Measurements from ENCODE around the gene TTLL8. TPM values are rescaled to one million over a fixed set of nuclear protein-coding genes. Genes with fewer than 3 reads are reported as not detected.

TTLL8 gene
- total and polyA plus RNA-seq, 2 donors (not counting 1 experiment from before 2014, with no cell fraction given), result not detected

- TF ChIP-seq EZH2 (IDR thresholded peaks at IDR 0.05; ENCODE audit: low read length, missing control alignments) (no peak), CTCF (conservative IDR thresholded peaks at IDR 0.05 in 1 of 2, IDR thresholded peaks at IDR 0.05 in 1 of 2; ENCODE audit: low read depth in 1 of 2, low read length in 2 of 2) (no peak)
- H3K36me3 ChIP-seq (ENCODE audit: control insufficient read depth, insufficient read depth, low read length), result no peaks in the 10 kb centered on the region
- H2AFZ ChIP-seq (ENCODE audit: low read length), result no peak overlapping the region
- H4K20me1 ChIP-seq (ENCODE audit: control insufficient read depth, extremely low read depth, insufficient read depth, low read length), result no peaks in the 10 kb centered on the region
- no peaks in the 10 kb centered on the region for H3K79me2 ChIP-seq (ENCODE audit: control insufficient read depth, insufficient read depth, low read length)
- H3K9me3 ChIP-seq (ENCODE audit: control insufficient read depth, insufficient read depth, low read depth, low read length), result no peaks in the 10 kb centered on the region
- H3K9ac ChIP-seq (ENCODE audit: insufficient read depth, low read length), result no peak overlapping the region
- no peak overlapping the region for H3K4me3 ChIP-seq (replicated peaks in 1 of 4; ENCODE audit: control extremely low read depth in 1 of 4, insufficient read depth in 1 of 4, low read depth in 3 of 4, low read length in 4 of 4)
- no peak overlapping the region for H3K4me2 ChIP-seq (ENCODE audit: extremely low read depth, insufficient read depth, low read length)
- no peak overlapping the region for H3K27ac ChIP-seq (ENCODE audit: insufficient read depth, low read length)
- H3K27me3 ChIP-seq (ENCODE audit: control insufficient read depth, insufficient read depth, low read length), result no peaks in the 10 kb centered on the region
- no peak for DNase-seq (ENCODE audit: low read depth in 2 of 2)
- H3K4me1 ChIP-seq (ENCODE audit: control insufficient read depth, extremely low read depth, insufficient read depth, low read length), result no peaks in the 10 kb centered on the region
Measured at GRCh38 chr22:50035131-50035881, 22.8 kb downstream of the TTLL8 start.

GRCh38 chr22:50034126-50035081 is 23.7 kb downstream of the TTLL8 start:
- no peak for TF ChIP-seq EZH2 (IDR thresholded peaks at IDR 0.05; ENCODE audit: low read length, missing control alignments)
- no peak for TF ChIP-seq CTCF (conservative IDR thresholded peaks at IDR 0.05 in 1 of 2, IDR thresholded peaks at IDR 0.05 in 1 of 2; ENCODE audit: low read depth in 1 of 2, low read length in 2 of 2)
- Histone ChIP-seq H4K20me1 (ENCODE audit: control insufficient read depth, extremely low read depth, insufficient read depth, low read length) (no peaks in the 10 kb centered on the region), H2AFZ (ENCODE audit: low read length) (no peak overlapping the region), H3K4me2 (ENCODE audit: extremely low read depth, insufficient read depth, low read length) (no peak overlapping the region), H3K9ac (ENCODE audit: insufficient read depth, low read length) (no peak overlapping the region), H3K4me1 (ENCODE audit: control insufficient read depth, extremely low read depth, insufficient read depth, low read length) (no peaks in the 10 kb centered on the region), H3K79me2 (ENCODE audit: control insufficient read depth, insufficient read depth, low read length) (no peaks in the 10 kb centered on the region), H3K27ac (ENCODE audit: insufficient read depth, low read length) (no peak overlapping the region), H3K27me3 (ENCODE audit: control insufficient read depth, insufficient read depth, low read length) (no peaks in the 10 kb centered on the region), H3K4me3 (replicated peaks in 1 of 4; ENCODE audit: control extremely low read depth in 1 of 4, insufficient read depth in 1 of 4, low read depth in 3 of 4, low read length in 4 of 4) (no peak overlapping the region), H3K9me3 (ENCODE audit: control insufficient read depth, insufficient read depth, low read depth, low read length) (no peaks in the 10 kb centered on the region), H3K36me3 (ENCODE audit: control insufficient read depth, insufficient read depth, low read length) (no peaks in the 10 kb centered on the region)
- no peak for DNase-seq (ENCODE audit: low read depth in 2 of 2)

GRCh38 chr22:50032941-50033601 is 25.0 kb downstream of the TTLL8 start:
- Histone ChIP-seq H3K9ac (ENCODE audit: insufficient read depth, low read length) (no peak overlapping the region), H3K4me1 (ENCODE audit: control insufficient read depth, extremely low read depth, insufficient read depth, low read length) (no peaks in the 10 kb centered on the region), H3K27me3 (ENCODE audit: control insufficient read depth, insufficient read depth, low read length) (no peaks in the 10 kb centered on the region), H3K36me3 (ENCODE audit: control insufficient read depth, insufficient read depth, low read length) (no peaks in the 10 kb centered on the region), H3K4me2 (ENCODE audit: extremely low read depth, insufficient read depth, low read length) (no peak overlapping the region), H3K9me3 (ENCODE audit: control insufficient read depth, insufficient read depth, low read depth, low read length) (no peaks in the 10 kb centered on the region), H4K20me1 (ENCODE audit: control insufficient read depth, extremely low read depth, insufficient read depth, low read length) (no peaks in the 10 kb centered on the region), H2AFZ (ENCODE audit: low read length) (no peak overlapping the region), H3K79me2 (ENCODE audit: control insufficient read depth, insufficient read depth, low read length) (no peaks in the 10 kb centered on the region), H3K27ac (ENCODE audit: insufficient read depth, low read length) (no peak overlapping the region), H3K4me3 (replicated peaks in 1 of 4; ENCODE audit: control extremely low read depth in 1 of 4, insufficient read depth in 1 of 4, low read depth in 3 of 4, low read length in 4 of 4) (no peak overlapping the region)
- no peak for DNase-seq (ENCODE audit: low read depth in 2 of 2)
- TF ChIP-seq CTCF (conservative IDR thresholded peaks at IDR 0.05 in 1 of 2, IDR thresholded peaks at IDR 0.05 in 1 of 2; ENCODE audit: low read depth in 1 of 2, low read length in 2 of 2) (no peak), EZH2 (IDR thresholded peaks at IDR 0.05; ENCODE audit: low read length, missing control alignments) (no peak)

Data from fibroblast of lung (primary cell).